Measurements from ENCODE around the gene TRIM52.
A peak's percentile ranks its signal among the peaks of the same experiment; 100 is the strongest.
"Not testable (repeated sequence)": the region's sequence is repeated elsewhere in the genome, so short reads cannot be mapped to it uniquely, and the experiment has no call there.

TRIM52 gene

GRCh38 chr5:181212080-181212479 lies 48.9 kb downstream of the TRIM52 start:
- no peak for DNase-seq

GRCh38 chr5:181211208-181211607 lies 49.7 kb downstream of the TRIM52 start:
- DNase-seq = peak; percentile 27

GRCh38 chr5:181210698-181211097 lies 50.2 kb downstream of the TRIM52 start:
- not testable (repeated sequence) for DNase-seq

- DNase-seq = not testable (repeated sequence)
Observed at GRCh38 chr5:181210148-181210547, 50.8 kb downstream of the TRIM52 start.

- not testable (repeated sequence) for DNase-seq
Observed at GRCh38 chr5:181209006-181209405, 51.9 kb downstream of the TRIM52 start.

GRCh38 chr5:181207960-181208253 lies 53.0 kb downstream of the TRIM52 start:
- DNase-seq = no peak

- DNase-seq = peak; percentile 95
Observed at GRCh38 chr5:181207214-181207959, 53.6 kb downstream of the TRIM52 start.

- peak; percentile 50 for DNase-seq
Observed at GRCh38 chr5:181205761-181206649, 54.9 kb downstream of the TRIM52 start.

Measured in hematopoietic multipotent progenitor cell treated with erythropoietin and hydrocortisone succinate and interleukin-3 and kit ligand, for 4 days (in vitro differentiated cells).